ENCODE data around the gene SPOCK3.

The SPOCK3 gene

GRCh38 chr4:167171928-167172327 lies 62.4 kb downstream of the SPOCK3 start:
- FAIRE-seq = no peak

GRCh38 chr4:167168611-167169010 lies 65.7 kb downstream of the SPOCK3 start:
- no peak for FAIRE-seq

- FAIRE-seq = no peak
These were observed 83.7 kb downstream of the SPOCK3 start for GRCh38 chr4:167150587-167150986.

- FAIRE-seq = no peak
These were observed 89.7 kb downstream of the SPOCK3 start for GRCh38 chr4:167144605-167145004.

GRCh38 chr4:167143018-167143417 lies 91.3 kb downstream of the SPOCK3 start:
- no peak for FAIRE-seq

- FAIRE-seq = no peak
These were observed 98.0 kb downstream of the SPOCK3 start for GRCh38 chr4:167136270-167136669.

GRCh38 chr4:167129146-167129545 lies 105.1 kb downstream of the SPOCK3 start:
- no peak for FAIRE-seq

- no peak for FAIRE-seq
These were observed 114.9 kb downstream of the SPOCK3 start for GRCh38 chr4:167119392-167119791.

GRCh38 chr4:167117273-167117672 lies 117.0 kb downstream of the SPOCK3 start:
- no peak for FAIRE-seq

- FAIRE-seq = no peak
These were observed 119.8 kb downstream of the SPOCK3 start for GRCh38 chr4:167114416-167114971.

GRCh38 chr4:167111622-167112021 lies 122.7 kb downstream of the SPOCK3 start:
- no peak for FAIRE-seq

- no peak for FAIRE-seq
These were observed 123.2 kb downstream of the SPOCK3 start for GRCh38 chr4:167111092-167111491.

- FAIRE-seq = no peak
These were observed 124.4 kb downstream of the SPOCK3 start for GRCh38 chr4:167109859-167110258.

- no peak for FAIRE-seq
These were observed 128.4 kb downstream of the SPOCK3 start for GRCh38 chr4:167105857-167106256.

GRCh38 chr4:167102475-167102874 lies 131.8 kb downstream of the SPOCK3 start:
- no peak for FAIRE-seq

- no peak for FAIRE-seq
These were observed 133.3 kb downstream of the SPOCK3 start for GRCh38 chr4:167101035-167101434.

- no peak for FAIRE-seq
These were observed 134.2 kb downstream of the SPOCK3 start for GRCh38 chr4:167100120-167100519.

- no peak for FAIRE-seq
These were observed 146.2 kb downstream of the SPOCK3 start for GRCh38 chr4:167088115-167088514.

GRCh38 chr4:167084321-167084720 lies 150.0 kb downstream of the SPOCK3 start:
- FAIRE-seq = no peak

- no peak for FAIRE-seq
These were observed 154.5 kb downstream of the SPOCK3 start for GRCh38 chr4:167079762-167080161.

GRCh38 chr4:167052631-167053091 lies 181.6 kb downstream of the SPOCK3 start:
- FAIRE-seq = no peak

- no peak for FAIRE-seq
These were observed 185.0 kb downstream of the SPOCK3 start for GRCh38 chr4:167049257-167049656.

GRCh38 chr4:167041524-167041923 lies 192.8 kb downstream of the SPOCK3 start:
- no peak for FAIRE-seq

- FAIRE-seq = no peak
These were observed 198.9 kb downstream of the SPOCK3 start for GRCh38 chr4:167035390-167035789.

- FAIRE-seq = no peak
These were observed 199.3 kb downstream of the SPOCK3 start for GRCh38 chr4:167034983-167035382.

- FAIRE-seq = no peak
These were observed 201.4 kb downstream of the SPOCK3 start for GRCh38 chr4:167032871-167033270.

Measured in TTC549 (cell line).